ENCODE data around the gene DDX11.

DNA sequence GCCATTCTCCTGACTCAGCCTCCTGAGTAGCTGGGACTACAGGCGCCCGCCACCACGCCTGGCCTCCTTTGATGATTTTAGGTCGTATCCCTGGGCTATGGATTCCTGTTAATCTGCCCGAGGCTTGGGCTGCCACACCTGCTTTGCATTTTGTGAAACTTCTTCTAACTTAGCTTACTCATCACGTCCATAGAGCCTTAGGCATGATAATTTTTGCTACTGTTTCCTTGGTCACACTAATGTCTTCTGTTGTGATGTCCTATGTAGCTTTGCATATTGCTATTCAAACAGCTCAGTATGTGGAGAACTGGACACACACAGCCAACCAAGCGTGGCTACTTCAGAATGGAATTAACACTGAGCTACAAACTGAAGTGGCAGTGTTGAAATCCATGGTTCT is 47.5 kb upstream of the DDX11 start:
- TF ChIP-seq, protein P1, sequence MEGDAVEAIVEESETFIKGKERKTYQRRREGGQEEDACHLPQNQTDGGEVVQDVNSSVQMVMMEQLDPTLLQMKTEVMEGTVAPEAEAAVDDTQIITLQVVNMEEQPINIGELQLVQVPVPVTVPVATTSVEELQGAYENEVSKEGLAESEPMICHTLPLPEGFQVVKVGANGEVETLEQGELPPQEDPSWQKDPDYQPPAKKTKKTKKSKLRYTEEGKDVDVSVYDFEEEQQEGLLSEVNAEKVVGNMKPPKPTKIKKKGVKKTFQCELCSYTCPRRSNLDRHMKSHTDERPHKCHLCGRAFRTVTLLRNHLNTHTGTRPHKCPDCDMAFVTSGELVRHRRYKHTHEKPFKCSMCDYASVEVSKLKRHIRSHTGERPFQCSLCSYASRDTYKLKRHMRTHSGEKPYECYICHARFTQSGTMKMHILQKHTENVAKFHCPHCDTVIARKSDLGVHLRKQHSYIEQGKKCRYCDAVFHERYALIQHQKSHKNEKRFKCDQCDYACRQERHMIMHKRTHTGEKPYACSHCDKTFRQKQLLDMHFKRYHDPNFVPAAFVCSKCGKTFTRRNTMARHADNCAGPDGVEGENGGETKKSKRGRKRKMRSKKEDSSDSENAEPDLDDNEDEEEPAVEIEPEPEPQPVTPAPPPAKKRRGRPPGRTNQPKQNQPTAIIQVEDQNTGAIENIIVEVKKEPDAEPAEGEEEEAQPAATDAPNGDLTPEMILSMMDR (conservative IDR thresholded peaks at IDR 0.05; ENCODE audit: low read depth, low read length) = no peak
- TF ChIP-seq MAFK (IDR thresholded peaks at IDR 0.05; ENCODE audit: low read depth, low read length) = no peak
- no peak for TF ChIP-seq BHLHE40 (IDR thresholded peaks at IDR 0.05; ENCODE audit: low read depth, low read length)
- TF ChIP-seq POLR2A (IDR thresholded peaks at IDR 0.05; ENCODE audit: low read depth, low read length) = no peak
- TF ChIP-seq CHD1 (IDR thresholded peaks at IDR 0.05; ENCODE audit: low read depth, low read length) = no peak
- TF ChIP-seq SMC3 (IDR thresholded peaks at IDR 0.05; ENCODE audit: low read depth, low read length) = no peak
- no peak for TF ChIP-seq NFE2L2 (IDR thresholded peaks at IDR 0.05; ENCODE audit: low read depth, low read length)
- TF ChIP-seq RAD21 (IDR thresholded peaks at IDR 0.05; ENCODE audit: low read length) = no peak

All from IMR-90 (cell line).